GM12878 (cell line): ENCODE measurements around the gene OR1F1. TPM values are rescaled to one million over a fixed set of nuclear protein-coding genes. Genes with fewer than 3 reads are reported as not detected.
"Not testable (repeated sequence)": the region's sequence is repeated elsewhere in the genome, so short reads cannot be mapped to it uniquely, and the experiment has no call there.

Experiments
- ATAC-seq: fragments of 200-7000 bp; cut with Tn5 transposase; 3 replicates; pipeline ENCODE4 v1.9.1; 2020; ENCODE audit warnings: mild to moderate bottlenecking, moderate library complexity
- BruUV-seq: library from RNA; stranded (reverse); fragments of 400-500 nt; replicated peaks from 2 replicates; lab custom pipeline; 2021; lab: Mats Ljungman, UMichigan
- CTCF ChIA-PET: fragments of 300-600 bp; sonication (Branson Sonifier 250); formaldehyde crosslinking; extraction: SDS; loops from one replicate; lab custom pipeline; 2021; ENCODE audit warnings: inconsistent platforms; lab: Yijun Ruan, JAX
- POLR2A ChIA-PET: fragments of 350-600 bp; formaldehyde crosslinking; extraction: SDS; loops from one replicate; lab custom pipeline; 2021; ENCODE audit warnings: inconsistent platforms; lab: Charles Lee
- RAD21 ChIA-PET: fragments of 300-600 bp; sonication (Branson Sonifier 250); formaldehyde crosslinking; loops from one replicate; lab custom pipeline; 2023; ENCODE audit warnings: antibody characterized with exemption; ENCODE audit not compliant: unreplicated experiment; lab: Charles Lee
- SMC1A ChIA-PET: fragments of 300-600 bp; sonication (Branson Sonifier 250); formaldehyde crosslinking; loops from one replicate; lab custom pipeline; 2023; ENCODE audit not compliant: unreplicated experiment, uncharacterized antibody; lab: Charles Lee
- DNase-seq: peaks from one replicate; pipeline ENCODE4 v3.0.0-alpha.2; 2011; ENCODE audit warnings: low read depth, low spot score
- FAIRE-seq: peaks from 3 replicates; lab custom pipeline; 2011; peaks lifted over from hg19 to GRCh38; lab: Jason Lieb, UNC
- H2AFZ ChIP-seq: 2 replicates; pipeline ENCODE4 v1.6.0; 2011; ENCODE audit warnings: low read depth, low read length, control low read depth; ENCODE audit not compliant: control insufficient read depth
- H3K27ac ChIP-seq: 2 replicates; pipeline ENCODE4 v1.5.1; 2011; ENCODE audit warnings: control low read depth; ENCODE audit not compliant: control insufficient read depth, insufficient read depth
- H3K27me3 ChIP-seq, 2 experiments: replicated peaks in 1 of 2; 2 replicates each; pipeline versions ENCODE4 v1.6.0 to v1.6.1; 2011; ENCODE audit warnings: low read length in 1 of 2; ENCODE audit not compliant: control insufficient read depth in 2 of 2, insufficient read depth in 2 of 2
- H3K36me3 ChIP-seq, 2 experiments: 2 replicates each; pipeline ENCODE4 v1.5.1; 2011; ENCODE audit warnings: low read length in 1 of 2; ENCODE audit not compliant: control insufficient read depth in 2 of 2, insufficient read depth in 2 of 2
- H3K4me1 ChIP-seq: 2 replicates; pipeline ENCODE4 v1.6.1; 2011; ENCODE audit warnings: mild to moderate bottlenecking, low read length, moderate library complexity, mixed read lengths; ENCODE audit not compliant: control insufficient read depth, insufficient read depth
- H3K4me2 ChIP-seq: 2 replicates; pipeline ENCODE4 v1.6.0; 2011; ENCODE audit warnings: control low read depth; ENCODE audit not compliant: control insufficient read depth, insufficient read depth
- H3K4me3 ChIP-seq: fragments of 200-600 bp; sonication (generic); 2 replicates; pipeline ENCODE4 v1.5.1; 2016
- H3K79me2 ChIP-seq: 2 replicates; pipeline ENCODE4 v1.6.0; 2011; ENCODE audit warnings: low read length; ENCODE audit not compliant: control insufficient read depth, insufficient read depth
- H3K9ac ChIP-seq: 2 replicates; pipeline ENCODE4 v1.8.0; 2011; ENCODE audit warnings: low read length, control low read depth, mixed read lengths; ENCODE audit not compliant: control insufficient read depth, insufficient read depth
- H3K9me3 ChIP-seq: replicated peaks from 3 replicates; pipeline ENCODE4 v1.5.1; 2011; ENCODE audit warnings: mild to moderate bottlenecking, low read length; ENCODE audit not compliant: control insufficient read depth, insufficient read depth
- H4K20me1 ChIP-seq: 2 replicates; pipeline ENCODE4 v1.6.0; 2011; ENCODE audit not compliant: control insufficient read depth, insufficient read depth
- PAX5 ChIP-seq: IDR thresholded peaks from 2 replicates; pipeline ENCODE4 v1.6.1; 2011; ENCODE audit warnings: low read depth, low read length, borderline replicate concordance
- RUNX3 ChIP-seq: IDR thresholded peaks from 2 replicates; pipeline ENCODE4 v1.6.1; 2012; ENCODE audit warnings: low read length, inconsistent platforms
- ZZZ3 ChIP-seq: IDR thresholded peaks from 2 replicates; pipeline ENCODE4 v1.6.1; 2011; ENCODE audit warnings: low read depth; ENCODE audit not compliant: control insufficient read depth, insufficient read length
- WGBS: methylation state at CpG from one replicate; pipeline ENCODE4 v1.1.6; 2016; ENCODE audit warnings: low lambda C conversion rate; ENCODE audit not compliant: insufficient replicate concordance, insufficient coverage; ENCODE audit errors: missing lambda C conversion rate; 5-methylcytosine and 5-hydroxymethylcytosine counted together
- in situ Hi-C: fragments of 300-500 bp; cut with MboI; formaldehyde crosslinking; loops from 9 replicates; pipeline ENCODE4 v1.14.3; 2018; ENCODE audit warnings: mixed read lengths
- intact Hi-C: fragments of 100-400 bp; cut with micrococcal nuclease; formaldehyde crosslinking; loops from one replicate; pipeline ENCODE4 v1.14.2; 2022; ENCODE audit not compliant: unreplicated experiment
- polyA plus RNA-seq, 11 experiments: library from polyadenylated mRNA; depleted of rRNA in 4 of 11; unstranded in 6 of 11; stranded (reverse) in 5 of 11; fragments of >200 nt; fragmentation: Nextera tagmentation in 4 of 11; fragmentation: Illumina TruSeq in 1 of 11; extraction: Ambion mirVana in 4 of 11; extraction: Trizol in 1 of 11; gene quantifications; 1 replicate in 1 of 11; 2 replicates in 10 of 11; pipeline versions ENCODE4 v1.2.1 to v1.2.3, GENCODE V29; 2011 to 2016; ENCODE audit warnings: inconsistent platforms in 2 of 11, missing spikeins in 2 of 11, low read depth in 1 of 11
- total RNA-seq, 4 experiments: library from RNA; depleted of rRNA in 3 of 4; stranded (reverse); fragments of >200 nt in 3 of 4; fragmentation: Illumina TruSeq in 1 of 4; extraction: Trizol in 1 of 4; gene quantifications; 2 replicates each; pipeline versions ENCODE4 v1.2.1 to v1.2.3, GENCODE V29; 2013 to 2021
- TF ChIP-seq, protein P1 (sequence below): fragments of 450-650 bp; IDR thresholded peaks from 2 replicates; pipeline ENCODE4 v1.6.1; 2017; ENCODE audit warnings: antibody characterized with exemption, mild to moderate bottlenecking, moderate library complexity
- TF ChIP-seq, protein P2 (sequence below): fragments of 450-650 bp; IDR thresholded peaks from 2 replicates; pipeline ENCODE4 v1.6.1; 2017; ENCODE audit warnings: mild to moderate bottlenecking, low read depth, inconsistent platforms; ENCODE audit not compliant: poor library complexity, severe bottlenecking

The OR1F1 gene
- total and polyA plus RNA-seq, 10 of the 15 experiments (the other 5 are each of a cell fraction or from before 2014, with no cell fraction given): 0.10 to 0.14 (median 0.12) TPM; not detected in 7

DNA sequence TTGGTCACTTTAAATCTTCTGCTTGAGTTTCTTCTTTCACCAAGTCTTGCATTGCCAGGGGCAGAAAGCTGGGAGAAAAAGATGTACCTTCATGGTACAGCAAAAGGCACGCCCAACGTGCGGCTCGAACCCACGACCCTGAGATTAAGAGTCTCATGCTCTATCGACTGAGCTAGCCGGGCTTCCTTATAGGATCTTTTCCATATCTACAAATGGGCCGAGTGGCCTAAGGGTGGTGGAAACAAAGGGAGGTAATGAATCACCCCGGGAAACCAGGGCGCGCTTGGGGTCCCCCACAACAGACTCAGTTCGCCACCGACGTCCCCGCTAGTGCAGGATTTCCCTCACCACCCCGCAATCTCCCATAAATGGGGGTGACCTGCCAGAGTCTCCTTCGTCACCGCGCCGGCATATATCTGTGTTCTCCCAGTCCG lies 7.5 kb upstream of the OR1F1 start (continued):
- no peak for TF ChIP-seq ZZZ3
- TF ChIP-seq PAX5: no peak
- TF ChIP-seq, protein P1, sequence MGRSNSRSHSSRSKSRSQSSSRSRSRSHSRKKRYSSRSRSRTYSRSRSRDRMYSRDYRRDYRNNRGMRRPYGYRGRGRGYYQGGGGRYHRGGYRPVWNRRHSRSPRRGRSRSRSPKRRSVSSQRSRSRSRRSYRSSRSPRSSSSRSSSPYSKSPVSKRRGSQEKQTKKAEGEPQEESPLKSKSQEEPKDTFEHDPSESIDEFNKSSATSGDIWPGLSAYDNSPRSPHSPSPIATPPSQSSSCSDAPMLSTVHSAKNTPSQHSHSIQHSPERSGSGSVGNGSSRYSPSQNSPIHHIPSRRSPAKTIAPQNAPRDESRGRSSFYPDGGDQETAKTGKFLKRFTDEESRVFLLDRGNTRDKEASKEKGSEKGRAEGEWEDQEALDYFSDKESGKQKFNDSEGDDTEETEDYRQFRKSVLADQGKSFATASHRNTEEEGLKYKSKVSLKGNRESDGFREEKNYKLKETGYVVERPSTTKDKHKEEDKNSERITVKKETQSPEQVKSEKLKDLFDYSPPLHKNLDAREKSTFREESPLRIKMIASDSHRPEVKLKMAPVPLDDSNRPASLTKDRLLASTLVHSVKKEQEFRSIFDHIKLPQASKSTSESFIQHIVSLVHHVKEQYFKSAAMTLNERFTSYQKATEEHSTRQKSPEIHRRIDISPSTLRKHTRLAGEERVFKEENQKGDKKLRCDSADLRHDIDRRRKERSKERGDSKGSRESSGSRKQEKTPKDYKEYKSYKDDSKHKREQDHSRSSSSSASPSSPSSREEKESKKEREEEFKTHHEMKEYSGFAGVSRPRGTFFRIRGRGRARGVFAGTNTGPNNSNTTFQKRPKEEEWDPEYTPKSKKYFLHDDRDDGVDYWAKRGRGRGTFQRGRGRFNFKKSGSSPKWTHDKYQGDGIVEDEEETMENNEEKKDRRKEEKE: no peak
- TF ChIP-seq RUNX3: no peak
- TF ChIP-seq, protein P2, sequence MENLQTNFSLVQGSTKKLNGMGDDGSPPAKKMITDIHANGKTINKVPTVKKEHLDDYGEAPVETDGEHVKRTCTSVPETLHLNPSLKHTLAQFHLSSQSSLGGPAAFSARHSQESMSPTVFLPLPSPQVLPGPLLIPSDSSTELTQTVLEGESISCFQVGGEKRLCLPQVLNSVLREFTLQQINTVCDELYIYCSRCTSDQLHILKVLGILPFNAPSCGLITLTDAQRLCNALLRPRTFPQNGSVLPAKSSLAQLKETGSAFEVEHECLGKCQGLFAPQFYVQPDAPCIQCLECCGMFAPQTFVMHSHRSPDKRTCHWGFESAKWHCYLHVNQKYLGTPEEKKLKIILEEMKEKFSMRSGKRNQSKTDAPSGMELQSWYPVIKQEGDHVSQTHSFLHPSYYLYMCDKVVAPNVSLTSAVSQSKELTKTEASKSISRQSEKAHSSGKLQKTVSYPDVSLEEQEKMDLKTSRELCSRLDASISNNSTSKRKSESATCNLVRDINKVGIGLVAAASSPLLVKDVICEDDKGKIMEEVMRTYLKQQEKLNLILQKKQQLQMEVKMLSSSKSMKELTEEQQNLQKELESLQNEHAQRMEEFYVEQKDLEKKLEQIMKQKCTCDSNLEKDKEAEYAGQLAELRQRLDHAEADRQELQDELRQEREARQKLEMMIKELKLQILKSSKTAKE: no peak

DNA sequence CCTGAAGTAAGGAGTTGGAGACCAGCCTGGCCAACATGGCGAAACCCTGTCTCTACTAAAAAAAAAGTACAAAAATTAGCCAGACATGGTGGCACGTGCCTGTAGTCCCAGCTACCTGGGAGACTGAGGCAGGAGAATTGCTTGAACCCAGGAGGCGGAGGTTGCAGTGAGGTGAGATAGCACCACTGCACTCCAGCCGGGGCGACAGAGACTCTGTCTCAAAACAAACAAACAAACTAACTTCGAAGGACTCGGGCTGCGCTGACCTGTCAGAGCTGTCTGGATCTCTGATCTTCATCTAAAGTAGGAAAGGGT lies 5.8 kb upstream of the OR1F1 start:
- peaks cover 10% of the 10 kb centered on the region; the same call in 1 of the 2 replicates for H3K4me1 ChIP-seq
- FAIRE-seq, H3K4me3 ChIP-seq, BruUV-seq, H4K20me1 ChIP-seq, RAD21 ChIA-PET, H3K27ac ChIP-seq, H2AFZ ChIP-seq, in situ Hi-C loops, H3K9ac ChIP-seq, intact Hi-C loops, H3K36me3 ChIP-seq, POLR2A ChIA-PET, H3K9me3 ChIP-seq, H3K27me3 ChIP-seq, ATAC-seq, DNase-seq, H3K79me2 ChIP-seq: not testable (repeated sequence)
- ChIA-PET SMC1A (interaction anchor here (1.0 kb wide), 1 partner anchor 32 kb away, joined by 4 read pairs; no protein-coding TSS in a partner anchor), CTCF (interaction anchor here (1.1 to 2.8 kb wide), 3 partner anchors 8 to 32 kb away, joined by 3 to 15 read pairs (median 6); no protein-coding TSS in a partner anchor)
- H3K4me2 ChIP-seq: peak overlapping the region; percentile 95; the same call in 1 of the 2 replicates
- 48% methylated on average over 8 of the region's 8 CpGs for WGBS
